COLO829 (cell line): ENCODE measurements around the gene SPATC1L.

Experiments
- DNase-seq: peaks from one replicate; pipeline ENCODE4 v3.0.0; 2012; ENCODE audit warnings: low spot score

SPATC1L gene

GRCh38 chr21:46215436-46216131 lies 31.3 kb upstream of the SPATC1L start:
- no peak for DNase-seq

GRCh38 chr21:46214478-46215340 lies 30.4 kb upstream of the SPATC1L start:
- no peak for DNase-seq

GRCh38 chr21:46213620-46214286 lies 29.5 kb upstream of the SPATC1L start:
- DNase-seq = no peak

GRCh38 chr21:46212721-46213484 lies 28.6 kb upstream of the SPATC1L start:
- DNase-seq = no peak

GRCh38 chr21:46211786-46212720 lies 27.8 kb upstream of the SPATC1L start:
- DNase-seq = no peak

GRCh38 chr21:46211376-46211775 lies 27.1 kb upstream of the SPATC1L start:
- no peak for DNase-seq

GRCh38 chr21:46210378-46211136 lies 26.3 kb upstream of the SPATC1L start:
- DNase-seq = no peak

GRCh38 chr21:46208761-46209721 lies 24.8 kb upstream of the SPATC1L start:
- no peak for DNase-seq

GRCh38 chr21:46207920-46208591 lies 23.8 kb upstream of the SPATC1L start:
- DNase-seq = no peak

GRCh38 chr21:46207006-46207919 lies 23.0 kb upstream of the SPATC1L start:
- DNase-seq = no peak

- no peak for DNase-seq
Observed at GRCh38 chr21:46206163-46207005, 22.1 kb upstream of the SPATC1L start.

- DNase-seq = no peak
Observed at GRCh38 chr21:46205766-46206162, 21.5 kb upstream of the SPATC1L start.

GRCh38 chr21:46205166-46205565 lies 20.9 kb upstream of the SPATC1L start:
- no peak for DNase-seq

- no peak for DNase-seq
Observed at GRCh38 chr21:46203203-46203600, 18.9 kb upstream of the SPATC1L start.

- DNase-seq = no peak
Observed at GRCh38 chr21:46202592-46203202, 18.4 kb upstream of the SPATC1L start.
